GM19240 (cell line): ENCODE measurements around the gene TMC5.
"Not testable (repeated sequence)": the region's sequence is repeated elsewhere in the genome, so short reads cannot be mapped to it uniquely, and the experiment has no call there.

Experiments used
- DNase-seq: peaks from one replicate; pipeline ENCODE4 v3.0.0; 2011; ENCODE audit warnings: low spot score; ENCODE audit not compliant: insufficient read length

TMC5 gene

GRCh38 chr16:19540241-19540970, 122.7 kb downstream of the TMC5 start:
- DNase-seq: no peak

GRCh38 chr16:19542138-19542821, 124.6 kb downstream of the TMC5 start:
- DNase-seq: no peak

DNA sequence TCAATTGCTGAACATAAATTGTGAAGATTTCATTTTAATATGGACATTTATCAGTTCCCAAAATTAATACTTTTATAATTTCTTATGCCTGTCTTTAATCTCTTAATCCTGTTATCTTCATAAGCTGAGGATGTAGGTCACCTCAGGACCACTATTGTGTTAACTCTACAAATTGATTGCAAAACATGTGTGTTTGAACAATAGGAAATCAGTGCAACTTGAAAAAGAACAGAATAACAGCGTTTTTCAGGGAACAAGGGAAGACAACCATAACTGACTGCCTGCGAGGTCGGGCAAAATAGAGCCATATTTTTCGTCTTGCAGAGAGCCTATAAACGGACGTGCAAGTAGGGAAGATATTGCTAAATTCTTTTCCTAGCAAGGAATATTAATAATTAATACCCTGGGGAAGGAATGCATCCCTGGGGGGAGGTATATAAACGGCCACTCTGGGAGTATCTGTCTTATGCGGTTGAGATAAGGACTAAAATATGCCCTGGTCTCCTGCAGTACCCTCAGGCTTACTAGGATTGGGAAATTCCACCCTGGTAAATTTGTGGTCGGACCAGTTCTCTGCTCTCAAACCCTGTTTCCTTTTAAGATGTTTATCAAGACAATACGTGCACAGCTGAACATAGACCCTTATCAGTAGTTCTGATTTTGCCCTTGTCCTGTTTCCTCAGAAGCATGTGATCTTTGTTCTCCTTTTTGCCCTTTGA, 125.8 kb downstream of the TMC5 start:
- DNase-seq: not testable (repeated sequence)

- no peak for DNase-seq
Observed at GRCh38 chr16:19548144-19548543, 130.5 kb downstream of the TMC5 start.
